BJ (cell line): ENCODE data around the gene ZNF764. TPM values are rescaled to one million over a fixed set of nuclear protein-coding genes. Genes with fewer than 3 reads are reported as not detected.

Source experiments
- CTCF ChIA-PET: fragments of 350-600 bp; formaldehyde crosslinking; extraction: SDS; loops from one replicate; lab custom pipeline; 2021; ENCODE audit warnings: antibody characterized with exemption, inconsistent platforms; lab: Yijun Ruan, JAX
- POLR2A ChIA-PET: fragments of 300-600 bp; sonication (Branson Sonifier 250); formaldehyde crosslinking; extraction: SDS; loops from one replicate; lab custom pipeline; 2021; ENCODE audit warnings: antibody characterized with exemption; lab: Charles Lee
- DNase-seq: peaks from one replicate; pipeline ENCODE4 v3.0.0-alpha.2; 2011; ENCODE audit warnings: low read depth
- H3K27me3 ChIP-seq: 2 replicates; pipeline ENCODE4 v1.6.0; 2011; ENCODE audit warnings: low read length; ENCODE audit not compliant: control insufficient read depth, insufficient read depth
- H3K36me3 ChIP-seq: 2 replicates; pipeline ENCODE4 v1.5.1; 2011; ENCODE audit warnings: low read length; ENCODE audit not compliant: control insufficient read depth, insufficient read depth
- H3K4me3 ChIP-seq: 2 replicates; pipeline ENCODE4 v1.5.1; 2011; ENCODE audit warnings: low read depth, mild to moderate bottlenecking, control low read depth, low read length
- polyA plus RNA-seq: library from polyadenylated mRNA; depleted of rRNA; stranded (reverse); fragments of >200 nt; gene quantifications from 2 replicates; pipeline ENCODE4 v1.2.3, GENCODE V29; 2011
- TF ChIP-seq, protein P1 (sequence below): IDR thresholded peaks from 2 replicates; pipeline ENCODE4 v1.5.1; 2011; ENCODE audit warnings: low read depth, mild to moderate bottlenecking, control low read depth, inconsistent platforms, low read length, moderate library complexity; ENCODE audit not compliant: insufficient read depth

Gene ZNF764
- polyA plus RNA-seq, 1 experiment: 2.6 TPM

DNA sequence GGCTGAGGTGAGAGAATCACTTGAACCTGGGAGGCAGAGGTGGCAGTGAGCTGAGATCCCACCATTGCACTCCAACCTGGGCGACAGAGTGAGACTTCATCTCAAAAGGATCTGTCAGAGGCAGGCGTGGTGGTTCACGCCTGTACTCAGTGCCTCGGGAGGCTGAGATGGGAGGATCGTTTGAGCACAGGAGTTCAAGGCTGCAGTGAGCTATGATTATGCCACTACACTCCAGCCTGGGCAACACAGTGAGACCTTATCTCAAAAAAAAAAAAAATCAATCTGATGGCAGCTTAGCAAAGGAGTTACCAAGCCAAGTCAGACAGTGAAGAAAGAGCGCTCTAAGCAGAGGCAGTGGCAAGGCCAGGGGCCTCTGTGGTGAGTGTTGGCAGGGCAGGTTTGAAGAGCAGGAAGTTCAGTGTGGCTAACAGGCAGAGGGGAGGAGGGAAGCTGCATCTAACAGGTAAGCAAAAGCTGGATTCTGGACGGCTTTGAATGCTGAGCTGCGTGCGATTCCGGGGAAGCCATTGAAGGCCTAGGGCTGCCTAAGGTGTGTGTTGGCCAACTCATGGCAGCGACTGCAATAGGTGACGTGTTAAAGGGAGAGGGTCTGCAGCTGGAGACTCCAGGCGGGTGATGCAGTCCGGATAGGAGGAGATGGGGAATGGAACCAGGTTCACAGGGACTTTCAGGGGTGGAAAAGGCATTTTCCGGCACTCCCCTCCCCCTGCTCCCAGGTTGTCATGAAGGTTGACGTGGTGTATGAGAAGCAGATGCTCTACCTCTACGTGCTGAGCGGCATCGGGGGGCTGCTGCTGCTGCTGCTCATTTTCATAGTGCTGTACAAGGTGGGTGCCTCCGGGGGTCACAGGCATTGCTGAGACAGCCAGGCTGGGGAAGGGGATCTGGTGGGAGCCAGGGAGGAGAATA, 38.8 kb downstream of the ZNF764 start:
- ChIA-PET CTCF (interaction anchor here (0.6 to 1.4 kb wide), 2 partner anchors 9 to 10 kb away, joined by 3 to 4 read pairs; no protein-coding TSS in a partner anchor), POLR2A (no interaction called here)
- no peak for DNase-seq
- H3K27me3 ChIP-seq: no peaks in the 10 kb centered on the region; the same call in 1 of the 2 replicates
- H3K4me3 ChIP-seq: no peak overlapping the region
- TF ChIP-seq, protein P1, sequence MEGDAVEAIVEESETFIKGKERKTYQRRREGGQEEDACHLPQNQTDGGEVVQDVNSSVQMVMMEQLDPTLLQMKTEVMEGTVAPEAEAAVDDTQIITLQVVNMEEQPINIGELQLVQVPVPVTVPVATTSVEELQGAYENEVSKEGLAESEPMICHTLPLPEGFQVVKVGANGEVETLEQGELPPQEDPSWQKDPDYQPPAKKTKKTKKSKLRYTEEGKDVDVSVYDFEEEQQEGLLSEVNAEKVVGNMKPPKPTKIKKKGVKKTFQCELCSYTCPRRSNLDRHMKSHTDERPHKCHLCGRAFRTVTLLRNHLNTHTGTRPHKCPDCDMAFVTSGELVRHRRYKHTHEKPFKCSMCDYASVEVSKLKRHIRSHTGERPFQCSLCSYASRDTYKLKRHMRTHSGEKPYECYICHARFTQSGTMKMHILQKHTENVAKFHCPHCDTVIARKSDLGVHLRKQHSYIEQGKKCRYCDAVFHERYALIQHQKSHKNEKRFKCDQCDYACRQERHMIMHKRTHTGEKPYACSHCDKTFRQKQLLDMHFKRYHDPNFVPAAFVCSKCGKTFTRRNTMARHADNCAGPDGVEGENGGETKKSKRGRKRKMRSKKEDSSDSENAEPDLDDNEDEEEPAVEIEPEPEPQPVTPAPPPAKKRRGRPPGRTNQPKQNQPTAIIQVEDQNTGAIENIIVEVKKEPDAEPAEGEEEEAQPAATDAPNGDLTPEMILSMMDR: no peak
- no peaks in the 10 kb centered on the region for H3K36me3 ChIP-seq

DNA sequence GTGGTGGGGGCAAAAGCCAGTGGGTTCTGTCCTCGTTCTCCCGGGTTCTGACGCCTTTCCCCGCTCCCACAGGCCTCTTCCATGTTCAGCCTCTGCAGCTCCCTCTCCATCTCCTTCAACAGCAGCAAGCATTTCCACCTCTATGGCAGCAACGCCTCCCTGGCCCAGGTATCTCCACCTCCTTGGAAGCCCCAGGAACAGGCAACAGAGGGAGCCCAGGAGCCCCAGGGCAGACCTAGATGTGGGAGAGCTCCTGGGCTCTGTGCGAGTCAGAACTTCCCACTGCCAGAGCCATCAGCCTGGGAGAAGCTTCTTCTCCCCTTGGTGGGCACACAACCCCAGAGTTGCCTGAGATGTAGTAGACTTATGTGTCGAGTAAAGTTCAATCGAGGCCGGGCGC, 39.6 kb downstream of the ZNF764 start:
- CTCF ChIA-PET: interaction anchor here (1.4 kb wide), 1 partner anchor 9 kb away, joined by 4 read pairs; no protein-coding TSS in a partner anchor
- H3K4me3 ChIP-seq: no peak overlapping the region
- no peaks in the 10 kb centered on the region; the same call in 1 of the 2 replicates for H3K27me3 ChIP-seq
- TF ChIP-seq, protein P1: no peak
- no peak for DNase-seq
- POLR2A ChIA-PET: no interaction called here
- H3K36me3 ChIP-seq: no peaks in the 10 kb centered on the region

DNA sequence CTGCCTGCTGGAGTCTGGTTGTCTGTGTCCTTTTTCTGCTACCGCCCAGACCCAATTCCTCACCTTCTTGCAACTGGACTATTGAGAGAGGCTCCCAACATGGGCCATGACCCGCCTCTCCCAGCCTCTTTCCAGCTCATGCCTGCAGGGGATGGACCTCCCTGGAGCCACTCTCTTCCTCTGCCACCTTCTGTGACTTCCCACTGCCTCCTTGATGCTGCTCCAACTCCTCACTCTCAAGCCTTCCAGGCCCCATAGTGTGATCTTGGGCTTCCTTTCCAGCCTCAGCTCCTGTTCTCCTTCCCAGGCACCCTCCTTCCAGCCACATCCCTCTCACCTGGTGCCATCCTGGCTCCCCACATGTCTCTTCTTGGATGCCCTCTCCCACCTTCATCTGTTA, 42.9 kb downstream of the ZNF764 start:
- POLR2A ChIA-PET: interaction anchor here (0.7 kb wide), 1 partner anchor 70 kb away, joined by 9 read pairs; no protein-coding TSS in a partner anchor
- CTCF ChIA-PET: no interaction called here
- no peak for DNase-seq
- Histone ChIP-seq H3K4me3 (no peak overlapping the region), H3K27me3 (peaks cover 1% of the 10 kb centered on the region), H3K36me3 (no peaks in the 10 kb centered on the region)
- TF ChIP-seq, protein P1: no peak

DNA sequence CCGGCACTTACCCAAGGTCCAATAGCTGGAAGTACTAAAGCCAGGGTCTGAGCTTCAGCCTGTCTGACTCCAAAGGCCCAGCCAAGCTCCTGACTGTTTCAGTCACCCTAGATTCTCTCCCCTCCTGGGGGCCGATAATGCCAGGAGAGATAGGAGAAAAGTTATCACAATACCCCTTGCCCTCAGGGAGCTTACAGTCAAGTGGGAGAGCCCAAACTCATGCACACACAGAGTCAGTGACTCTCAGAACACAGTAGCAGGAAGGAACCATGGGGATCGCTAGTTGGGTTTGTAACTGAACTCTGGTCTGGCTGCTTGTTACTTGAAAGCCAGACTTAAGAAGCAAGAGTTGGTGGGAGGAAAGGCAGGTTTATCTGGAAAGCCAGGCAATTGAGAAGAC, 46.7 kb downstream of the ZNF764 start:
- no peak overlapping the region for H3K4me3 ChIP-seq
- TF ChIP-seq, protein P1: no peak
- DNase-seq: no peak
- H3K27me3 ChIP-seq: peaks cover 1% of the 10 kb centered on the region
- CTCF ChIA-PET: interaction anchor here (0.5 to 1.6 kb wide), 4 partner anchors 9 to 1690 kb away, joined by 3 to 5 read pairs (median 4); no protein-coding TSS in a partner anchor
- H3K36me3 ChIP-seq: no peaks in the 10 kb centered on the region
- POLR2A ChIA-PET: no interaction called here

DNA sequence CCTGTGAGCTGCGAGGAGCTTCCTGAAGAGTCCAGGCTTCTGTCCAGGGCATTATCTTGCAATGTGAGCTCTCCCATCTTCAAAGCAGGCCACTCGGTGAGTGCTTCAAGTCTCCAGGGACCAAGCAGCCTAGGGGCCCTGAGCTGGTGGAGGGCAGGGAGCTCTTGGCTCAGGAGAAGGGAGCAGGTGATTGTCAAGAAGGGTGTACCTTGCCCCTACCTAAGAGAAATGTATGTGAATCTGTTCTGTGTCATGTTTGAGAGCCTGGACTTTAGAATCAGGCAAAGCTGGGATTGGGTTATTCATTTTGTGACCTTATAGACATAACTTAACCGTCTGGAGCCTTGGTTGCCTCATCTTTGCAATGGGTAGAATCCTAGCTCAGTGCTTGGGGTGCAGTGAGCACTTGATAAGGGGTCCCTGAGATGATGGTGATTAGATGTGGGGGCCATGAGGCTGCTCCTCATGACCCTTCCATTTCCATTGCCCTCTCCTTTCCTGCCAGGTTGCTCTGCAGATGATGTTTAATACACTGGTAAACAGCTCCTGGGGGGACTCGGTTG, 47.7 kb downstream of the ZNF764 start:
- ChIA-PET POLR2A (no interaction called here), CTCF (interaction anchor here (0.9 to 1.6 kb wide), 5 partner anchors 9 to 61 kb away, joined by 3 to 4 read pairs (median 3); no protein-coding TSS in a partner anchor)
- no peak overlapping the region for H3K4me3 ChIP-seq
- no peaks in the 10 kb centered on the region for H3K36me3 ChIP-seq
- peaks cover 1% of the 10 kb centered on the region for H3K27me3 ChIP-seq
- TF ChIP-seq, protein P1: no peak
- no peak for DNase-seq
